IMR-90 (cell line): ENCODE measurements around the gene EPHB6. TPM values are rescaled to one million over a fixed set of nuclear protein-coding genes. Genes with fewer than 3 reads are reported as not detected.

Experiments
- ATAC-seq: fragments of 200-7000 bp; cut with Tn5 transposase; 2 replicates; pipeline ENCODE4 v1.9.1; 2020; ENCODE audit warnings: low read depth, mild to moderate bottlenecking, moderate library complexity
- BruUV-seq: library from RNA; stranded (reverse); fragments of 400-500 nt; replicated peaks from 2 replicates; lab custom pipeline; 2021; lab: Mats Ljungman, UMichigan
- CTCF ChIA-PET: fragments of 300-600 bp; formaldehyde crosslinking; extraction: SDS; loops from one replicate; lab custom pipeline; 2021; ENCODE audit warnings: antibody characterized with exemption; lab: Yijun Ruan, JAX
- POLR2A ChIA-PET: fragments of 300-600 bp; sonication (Branson Sonifier 250); formaldehyde crosslinking; loops from one replicate; lab custom pipeline; 2022; ENCODE audit warnings: antibody characterized with exemption; ENCODE audit not compliant: unreplicated experiment; lab: Charles Lee
- DNase-seq: peaks from one replicate; pipeline ENCODE4 v3.0.0; 2013
- H2AFZ ChIP-seq: replicated peaks from 2 replicates; pipeline ENCODE3; 2013; ENCODE audit warnings: low read length, mild to moderate bottlenecking; ENCODE audit not compliant: poor library complexity
- H2AK5ac ChIP-seq: 2 replicates; pipeline ENCODE4 v1.6.1; 2013; ENCODE audit warnings: low read depth, low read length, inconsistent platforms
- H2AK9ac ChIP-seq: replicated peaks from 2 replicates; pipeline ENCODE3; 2013; ENCODE audit warnings: mild to moderate bottlenecking, low read depth, low read length, moderate library complexity; ENCODE audit not compliant: poor library complexity
- H2BK120ac ChIP-seq: 2 replicates; pipeline ENCODE4 v1.6.1; 2013; ENCODE audit warnings: low read depth, low read length, inconsistent platforms
- H2BK15ac ChIP-seq: 3 replicates; pipeline ENCODE4 v1.6.1; 2013; ENCODE audit warnings: low read depth, low read length, inconsistent platforms
- H2BK20ac ChIP-seq: 2 replicates; pipeline ENCODE4 v1.6.1; 2013; ENCODE audit warnings: low read depth, mild to moderate bottlenecking, inconsistent platforms, low read length, moderate library complexity
- H2BK5ac ChIP-seq: 2 replicates; pipeline ENCODE4 v1.6.1; 2013; ENCODE audit warnings: mild to moderate bottlenecking, low read depth, low read length, inconsistent platforms; ENCODE audit not compliant: poor library complexity, severe bottlenecking
- H3K14ac ChIP-seq: replicated peaks from 2 replicates; pipeline ENCODE4 v1.6.1; 2013; ENCODE audit warnings: low read depth, low read length, inconsistent platforms
- H3K18ac ChIP-seq: 2 replicates; pipeline ENCODE4 v1.6.1; 2013; ENCODE audit warnings: low read depth, low read length, control low read depth
- H3K23ac ChIP-seq: 2 replicates; pipeline ENCODE4 v1.6.1; 2013; ENCODE audit warnings: low read depth, low read length, inconsistent platforms
- H3K27ac ChIP-seq: 2 replicates; pipeline ENCODE4 v1.5.1; 2013; ENCODE audit warnings: mild to moderate bottlenecking, control low read depth, low read length; ENCODE audit not compliant: insufficient read depth
- H3K27me3 ChIP-seq: 2 replicates; pipeline ENCODE4 v1.6.1; 2013; ENCODE audit warnings: low read length; ENCODE audit not compliant: control insufficient read depth, insufficient read depth
- H3K36me3 ChIP-seq: 2 replicates; pipeline ENCODE4 v1.6.1; 2013; ENCODE audit warnings: low read length, mixed read lengths; ENCODE audit not compliant: control insufficient read depth, insufficient read depth
- H3K4ac ChIP-seq: 2 replicates; pipeline ENCODE4 v1.6.1; 2013; ENCODE audit warnings: low read depth, low read length, inconsistent platforms
- H3K4me1 ChIP-seq: 2 replicates; pipeline ENCODE4 v1.6.1; 2013; ENCODE audit warnings: low read length, mixed read lengths; ENCODE audit not compliant: control insufficient read depth, insufficient read depth
- H3K4me2 ChIP-seq: 2 replicates; pipeline ENCODE4 v1.6.1; 2013; ENCODE audit warnings: low read depth, mild to moderate bottlenecking, control low read depth, low read length, moderate library complexity
- H3K4me3 ChIP-seq: 2 replicates; pipeline ENCODE4 v1.5.1; 2013; ENCODE audit warnings: low read depth, mild to moderate bottlenecking, control low read depth, low read length, moderate library complexity; ENCODE audit not compliant: insufficient read depth
- H3K56ac ChIP-seq: 2 replicates; pipeline ENCODE4 v1.6.1; 2013; ENCODE audit warnings: low read length, inconsistent platforms; ENCODE audit not compliant: insufficient read depth; ENCODE audit errors: extremely low read depth
- H3K79me1 ChIP-seq, 2 experiments: 2 replicates each; pipeline ENCODE4 v1.6.1; 2013; ENCODE audit warnings: low read length in 2 of 2, inconsistent platforms in 1 of 2, low read depth in 1 of 2
- H3K9ac ChIP-seq: 2 replicates; pipeline ENCODE4 v1.6.1; 2013; ENCODE audit warnings: low read depth, low read length, control low read depth
- H3K9me1 ChIP-seq: 2 replicates; pipeline ENCODE4 v1.6.1; 2013; ENCODE audit warnings: low read length, inconsistent platforms; ENCODE audit not compliant: insufficient read depth
- H3K9me3 ChIP-seq: 2 replicates; pipeline ENCODE4 v1.6.1; 2013; ENCODE audit warnings: low read length; ENCODE audit not compliant: control insufficient read depth, insufficient read depth
- H4K20me1 ChIP-seq: 2 replicates; pipeline ENCODE4 v1.6.1; 2013; ENCODE audit warnings: low read length, inconsistent platforms; ENCODE audit not compliant: insufficient read depth
- H4K5ac ChIP-seq: 2 replicates; pipeline ENCODE4 v1.6.1; 2013; ENCODE audit warnings: mild to moderate bottlenecking, low read depth, low read length, control low read depth
- H4K8ac ChIP-seq, 2 experiments: 2 replicates each; pipeline ENCODE4 v1.6.1; 2013; ENCODE audit warnings: low read depth in 2 of 2, low read length in 2 of 2, control low read depth in 1 of 2, inconsistent platforms in 1 of 2
- H4K91ac ChIP-seq: 2 replicates; pipeline ENCODE4 v1.6.1; 2013; ENCODE audit warnings: low read depth, low read length, inconsistent platforms; ENCODE audit not compliant: insufficient read depth
- BHLHE40 ChIP-seq: fragments of 150-350 bp; IDR thresholded peaks from 2 replicates; pipeline ENCODE4 v1.6.1; 2016; ENCODE audit warnings: mild to moderate bottlenecking, low read depth, low read length
- CHD1 ChIP-seq: IDR thresholded peaks from 2 replicates; pipeline ENCODE4 v1.6.1; 2012; ENCODE audit warnings: low read depth, low read length, improper control_type of control experiment
- CTCF ChIP-seq: conservative IDR thresholded peaks from 2 replicates; pipeline ENCODE4 v1.5.1; 2012; ENCODE audit warnings: mild to moderate bottlenecking, low read depth, low read length, improper control_type of control experiment
- MXI1 ChIP-seq: IDR thresholded peaks from 2 replicates; pipeline ENCODE4 v1.6.1; 2012; ENCODE audit warnings: low read depth, mild to moderate bottlenecking, low read length, moderate library complexity, borderline replicate concordance
- POLR2A ChIP-seq: IDR thresholded peaks from 2 replicates; pipeline ENCODE4 v1.6.1; 2012; ENCODE audit warnings: mild to moderate bottlenecking, low read depth, low read length
- RFX5 ChIP-seq: IDR thresholded peaks from 2 replicates; pipeline ENCODE4 v1.8.0; 2012; ENCODE audit warnings: low read depth, mild to moderate bottlenecking, low read length, moderate library complexity
- SMC3 ChIP-seq: fragments of 150-350 bp; IDR thresholded peaks from 2 replicates; pipeline ENCODE4 v1.6.1; 2016; ENCODE audit warnings: low read depth, mild to moderate bottlenecking, antibody characterized with exemption, low read length, moderate library complexity
- USF2 ChIP-seq: fragments of 150-350 bp; IDR thresholded peaks from 2 replicates; pipeline ENCODE4 v1.6.1; 2017; ENCODE audit warnings: mild to moderate bottlenecking, antibody characterized with exemption, low read length, low read depth
- WGBS, 2 experiments: methylation state at CpG; one replicate each; pipeline versions ENCODE4 v1.1.5 to v1.1.7; 2013; ENCODE audit warnings: missing lambda C conversion rate in 2 of 2; ENCODE audit not compliant: insufficient read length in 1 of 2; ENCODE audit errors: extremely low coverage in 2 of 2; 5-methylcytosine and 5-hydroxymethylcytosine counted together
- dilution Hi-C: fragments of 300-500 bp; cut with HindIII; formaldehyde crosslinking; loops from one replicate; pipeline ENCODE4 v1.14.3; 2018; ENCODE audit warnings: low sequenced_read_pairs; ENCODE audit not compliant: unreplicated experiment
- in situ Hi-C: fragments of 300-500 bp; cut with MboI; formaldehyde crosslinking; loops from 3 replicates; pipeline ENCODE4 v1.14.3; 2019; ENCODE audit warnings: low sequenced_read_pairs, inconsistent platforms, mixed read lengths
- intact Hi-C: fragments of 100-400 bp; cut with micrococcal nuclease; formaldehyde crosslinking; loops from 2 replicates; pipeline ENCODE4 v1.10.0; 2022
- polyA plus RNA-seq, 3 experiments: library from polyadenylated mRNA; depleted of rRNA; stranded (reverse); fragments of >200 nt; gene quantifications; 2 replicates each; pipeline ENCODE4 v1.2.3, GENCODE V29; 2012; ENCODE audit warnings: low replicate concordance in 1 of 3
- total RNA-seq: library from RNA; depleted of rRNA; stranded (reverse); fragments of >200 nt; gene quantifications from 2 replicates; pipeline ENCODE4 v1.2.3, GENCODE V29; 2012

EPHB6 gene
- total and polyA plus RNA-seq, 2 of the 4 experiments (the other 2 are of a cell fraction): under 0.01 to 0.60 TPM

GRCh38 chr7:142898377-142899170 lies 43.7 kb downstream of the EPHB6 start:
- Histone ChIP-seq H3K56ac (no peak overlapping the region), H3K14ac (no peak overlapping the region), H3K4ac (no peak overlapping the region), H3K4me1 (no peaks in the 10 kb centered on the region), H3K79me1 (no peaks in the 10 kb centered on the region), H3K9me3 (no peaks in the 10 kb centered on the region), H3K9ac (no peak overlapping the region), H3K18ac (no peak overlapping the region), H3K27me3 (no peaks in the 10 kb centered on the region), H2BK5ac (no peak overlapping the region), H3K9me1 (no peaks in the 10 kb centered on the region), H3K23ac (no peak overlapping the region), H2AK9ac (no peak overlapping the region), H4K20me1 (no peaks in the 10 kb centered on the region), H2AK5ac (no peak overlapping the region), H4K8ac (no peak overlapping the region), H3K4me2 (no peak overlapping the region), H2BK120ac (no peak overlapping the region), H2BK15ac (no peak overlapping the region), H4K5ac (no peak overlapping the region), H4K91ac (no peak overlapping the region), H2BK20ac (no peak overlapping the region), H2AFZ (no peak overlapping the region), H3K27ac (no peak overlapping the region), H3K4me3 (no peak overlapping the region), H3K36me3 (no peaks in the 10 kb centered on the region)
- ChIA-PET POLR2A (no interaction called here), CTCF (no interaction called here)
- no peak for DNase-seq
- WGBS, 2 experiments: no CpG with 5 or more reads among the region's 3 CpGs
- intact Hi-C loops (no loop called here), in situ Hi-C loops (no loop called here), dilution Hi-C loops (no loop called here)
- ATAC-seq: no peak
- TF ChIP-seq CTCF (no peak), POLR2A (no peak), USF2 (no peak), MXI1 (no peak), CHD1 (no peak), BHLHE40 (no peak), SMC3 (no peak), RFX5 (no peak)
- BruUV-seq: no TSS peak
